ENCODE results near the gene PKHD1. TPM values are rescaled to one million over a fixed set of nuclear protein-coding genes. Genes with fewer than 3 reads are reported as not detected.
A peak's percentile ranks its signal among the peaks of the same experiment; 100 is the strongest.

PKHD1 gene
- total RNA-seq, 1 experiment from 2014 or later, result 0.71 TPM

GRCh38 chr6:51720327-51720726, 367.1 kb downstream of the PKHD1 start:
- no peaks in the 10 kb centered on the region for H3K4me1 ChIP-seq
- no peaks in the 10 kb centered on the region for H3K27me3 ChIP-seq
- no peak overlapping the region for H3K4me3 ChIP-seq
- H3K36me3 ChIP-seq, result no peaks in the 10 kb centered on the region
- no peak overlapping the region for H3K27ac ChIP-seq
- H3K9me3 ChIP-seq (replicated peaks), result no peaks in the 10 kb centered on the region
- no peak for DNase-seq

- Histone ChIP-seq H3K27me3 (no peaks in the 10 kb centered on the region), H3K27ac (no peak overlapping the region), H3K4me1 (no peaks in the 10 kb centered on the region), H3K36me3 (no peaks in the 10 kb centered on the region), H3K4me3 (no peak overlapping the region), H3K9me3 (replicated peaks) (no peaks in the 10 kb centered on the region)
- DNase-seq, result no peak
Measured at GRCh38 chr6:51719297-51719696, 368.1 kb downstream of the PKHD1 start.

GRCh38 chr6:51718533-51718932, 368.9 kb downstream of the PKHD1 start:
- H3K36me3 ChIP-seq, result no peaks in the 10 kb centered on the region
- no peak overlapping the region for H3K27ac ChIP-seq
- H3K4me1 ChIP-seq, result no peaks in the 10 kb centered on the region
- H3K27me3 ChIP-seq, result no peaks in the 10 kb centered on the region
- H3K4me3 ChIP-seq, result no peak overlapping the region
- no peak for DNase-seq
- no peaks in the 10 kb centered on the region for H3K9me3 ChIP-seq (replicated peaks)

- no peak overlapping the region for H3K4me3 ChIP-seq
- no peak for DNase-seq
- no peaks in the 10 kb centered on the region for H3K36me3 ChIP-seq
- H3K9me3 ChIP-seq (replicated peaks), result no peaks in the 10 kb centered on the region
- H3K4me1 ChIP-seq, result no peaks in the 10 kb centered on the region
- H3K27me3 ChIP-seq, result no peaks in the 10 kb centered on the region
- no peak overlapping the region for H3K27ac ChIP-seq
Measured at GRCh38 chr6:51717477-51717876, 369.9 kb downstream of the PKHD1 start.

- Histone ChIP-seq H3K27me3 (no peaks in the 10 kb centered on the region), H3K27ac (no peak overlapping the region), H3K4me3 (no peak overlapping the region), H3K9me3 (replicated peaks) (no peaks in the 10 kb centered on the region), H3K4me1 (no peaks in the 10 kb centered on the region), H3K36me3 (no peaks in the 10 kb centered on the region)
- peak in 1 of 2 experiments; percentile 1 for DNase-seq
Measured at GRCh38 chr6:51711876-51712275, 375.5 kb downstream of the PKHD1 start.

- Histone ChIP-seq H3K9me3 (replicated peaks) (no peaks in the 10 kb centered on the region), H3K4me1 (no peaks in the 10 kb centered on the region), H3K4me3 (no peak overlapping the region), H3K27ac (no peak overlapping the region), H3K27me3 (no peaks in the 10 kb centered on the region), H3K36me3 (no peaks in the 10 kb centered on the region)
- no peak for DNase-seq
Measured at GRCh38 chr6:51706086-51706485, 381.3 kb downstream of the PKHD1 start.

- no peaks in the 10 kb centered on the region for H3K4me1 ChIP-seq
- DNase-seq, result no peak
- H3K4me3 ChIP-seq, result no peak overlapping the region
- H3K36me3 ChIP-seq, result no peaks in the 10 kb centered on the region
- H3K27me3 ChIP-seq, result no peaks in the 10 kb centered on the region
- no peaks in the 10 kb centered on the region for H3K9me3 ChIP-seq (replicated peaks)
- H3K27ac ChIP-seq, result no peak overlapping the region
Measured at GRCh38 chr6:51704932-51705540, 382.4 kb downstream of the PKHD1 start.

- no peak overlapping the region for H3K27ac ChIP-seq
- no peaks in the 10 kb centered on the region for H3K27me3 ChIP-seq
- no peak overlapping the region for H3K4me3 ChIP-seq
- no peaks in the 10 kb centered on the region for H3K4me1 ChIP-seq
- DNase-seq, result no peak
- no peaks in the 10 kb centered on the region for H3K9me3 ChIP-seq (replicated peaks)
- no peaks in the 10 kb centered on the region for H3K36me3 ChIP-seq
Measured at GRCh38 chr6:51702851-51703250, 384.6 kb downstream of the PKHD1 start.

GRCh38 chr6:51684603-51685002, 402.8 kb downstream of the PKHD1 start:
- Histone ChIP-seq H3K4me3 (no peak overlapping the region), H3K9me3 (replicated peaks) (no peaks in the 10 kb centered on the region), H3K4me1 (no peaks in the 10 kb centered on the region; the same call in 1 of the 2 replicates), H3K36me3 (no peaks in the 10 kb centered on the region), H3K27me3 (no peaks in the 10 kb centered on the region), H3K27ac (no peak overlapping the region)
- DNase-seq, result no peak

GRCh38 chr6:51684038-51684437, 403.4 kb downstream of the PKHD1 start:
- peaks cover 5% of the 10 kb centered on the region; the same call in 1 of the 2 replicates for H3K4me1 ChIP-seq
- no peaks in the 10 kb centered on the region for H3K27me3 ChIP-seq
- no peak for DNase-seq
- H3K4me3 ChIP-seq, result no peak overlapping the region
- H3K9me3 ChIP-seq (replicated peaks), result no peaks in the 10 kb centered on the region
- H3K27ac ChIP-seq, result no peak overlapping the region
- H3K36me3 ChIP-seq, result no peaks in the 10 kb centered on the region

- Histone ChIP-seq H3K9me3 (replicated peaks) (no peaks in the 10 kb centered on the region), H3K36me3 (no peaks in the 10 kb centered on the region), H3K4me3 (peak overlapping the region; percentile 33), H3K4me1 (peaks cover 5% of the 10 kb centered on the region; the same call in 1 of the 2 replicates), H3K27me3 (no peaks in the 10 kb centered on the region), H3K27ac (peak overlapping the region; percentile 44)
- peak; percentile 32 to 62 for DNase-seq
Measured at GRCh38 chr6:51678905-51679620, 408.4 kb downstream of the PKHD1 start.

- Histone ChIP-seq H3K4me1 (peaks cover 5% of the 10 kb centered on the region; the same call in 1 of the 2 replicates), H3K27ac (no peak overlapping the region), H3K36me3 (no peaks in the 10 kb centered on the region), H3K27me3 (no peaks in the 10 kb centered on the region), H3K9me3 (replicated peaks) (no peaks in the 10 kb centered on the region), H3K4me3 (no peak overlapping the region)
- no peak for DNase-seq
Measured at GRCh38 chr6:51678274-51678673, 409.1 kb downstream of the PKHD1 start.

- no peak overlapping the region for H3K27ac ChIP-seq
- H3K4me3 ChIP-seq, result no peak overlapping the region
Measured at GRCh38 chr6:51675922-51676275, 411.5 kb downstream of the PKHD1 start.

GRCh38 chr6:51675020-51675921, 412.1 kb downstream of the PKHD1 start:
- no peaks in the 10 kb centered on the region for H3K9me3 ChIP-seq (replicated peaks)
- DNase-seq, result no peak
- H3K36me3 ChIP-seq, result no peaks in the 10 kb centered on the region
- H3K27ac ChIP-seq, result no peak overlapping the region
- no peaks in the 10 kb centered on the region for H3K27me3 ChIP-seq
- no peak overlapping the region for H3K4me3 ChIP-seq
- peaks cover 5% of the 10 kb centered on the region; the same call in 1 of the 2 replicates for H3K4me1 ChIP-seq

More at GRCh38 chr6:51675922-51676275, 411.5 kb downstream of the PKHD1 start:
- Histone ChIP-seq H3K27me3 (no peaks in the 10 kb centered on the region), H3K4me1 (peaks cover 5% of the 10 kb centered on the region; the same call in 1 of the 2 replicates), H3K36me3 (no peaks in the 10 kb centered on the region), H3K9me3 (replicated peaks) (no peaks in the 10 kb centered on the region)
- DNase-seq, result no peak

GRCh38 chr6:51663525-51663924, 423.9 kb downstream of the PKHD1 start:
- no peaks in the 10 kb centered on the region for H3K27me3 ChIP-seq
- no peaks in the 10 kb centered on the region for H3K9me3 ChIP-seq (replicated peaks)
- no peaks in the 10 kb centered on the region for H3K4me1 ChIP-seq
- DNase-seq, result no peak
- no peak overlapping the region for H3K4me3 ChIP-seq
- no peaks in the 10 kb centered on the region; the same call in 1 of the 2 replicates for H3K36me3 ChIP-seq
- no peak overlapping the region for H3K27ac ChIP-seq
